SK-N-SH (cell line): Measurements from ENCODE around the gene NODAL. TPM values are rescaled to one million over a fixed set of nuclear protein-coding genes. Genes with fewer than 3 reads are reported as not detected.

Source experiments
- CTCF ChIA-PET: fragments of 300-600, 350-600 bp; formaldehyde crosslinking; extraction: SDS; loops from one replicate; lab custom pipeline; 2021; lab: Yijun Ruan, JAX
- POLR2A ChIA-PET: fragments of 350-600 bp; sonication (Branson Sonifier 250); formaldehyde crosslinking; extraction: SDS; loops from one replicate; lab custom pipeline; 2020; ENCODE audit warnings: antibody characterized with exemption, inconsistent platforms; lab: Yijun Ruan, JAX
- DNase-seq: peaks from one replicate; pipeline ENCODE4 v3.0.0; 2012
- H2AFZ ChIP-seq: fragments of 200-600 bp; sonication (generic); 2 replicates; pipeline ENCODE4 v1.8.1; 2016; ENCODE audit warnings: antibody characterized with exemption, mild to moderate bottlenecking, low read depth
- H3F3A ChIP-seq: fragments of 200-600 bp; sonication (generic); replicated peaks from 2 replicates; pipeline ENCODE3; 2016; ENCODE audit warnings: antibody characterized with exemption, mild to moderate bottlenecking; ENCODE audit not compliant: insufficient read depth
- H3K27ac ChIP-seq, 2 experiments: fragments of 200-500 bp in 1 of 2; fragments of 200-600 bp in 1 of 2; sonication (Bioruptor generic) in 1 of 2; sonication (generic), shearing (Covaris generic) in 1 of 2; 2 replicates each; pipeline versions ENCODE4 v1.5.1 to v1.6.1; 2014 to 2016; ENCODE audit warnings: low read depth in 2 of 2, inconsistent platforms in 1 of 2, low read length in 1 of 2, mild to moderate bottlenecking in 1 of 2, mixed read lengths in 1 of 2
- H3K27me3 ChIP-seq: fragments of 200-600 bp; sonication (generic), shearing (Covaris generic); 2 replicates; pipeline ENCODE4 v1.6.1; 2016; ENCODE audit warnings: mixed run types; ENCODE audit not compliant: insufficient read depth
- H3K36me3 ChIP-seq, 2 experiments: fragments of 200-500 bp in 1 of 2; fragments of 200-600 bp in 1 of 2; sonication (Bioruptor generic) in 1 of 2; sonication (generic) in 1 of 2; replicated peaks in 1 of 2; 2 replicates each; pipeline versions ENCODE3 to v1.5.1; 2014 to 2016; ENCODE audit warnings: low read length in 1 of 2, mild to moderate bottlenecking in 1 of 2; ENCODE audit not compliant: insufficient read depth in 2 of 2, control insufficient read depth in 1 of 2
- H3K4me1 ChIP-seq, 2 experiments: fragments of 200-500 bp in 1 of 2; fragments of 200-600 bp in 1 of 2; sonication (Bioruptor generic) in 1 of 2; sonication (generic), shearing (Covaris generic) in 1 of 2; 2 replicates each; pipeline versions ENCODE4 v1.5.1 to v1.6.1; 2014 to 2016; ENCODE audit warnings: low read depth in 1 of 2, low read length in 1 of 2, mixed run types in 1 of 2; ENCODE audit not compliant: insufficient read depth in 2 of 2, control insufficient read depth in 1 of 2
- H3K4me2 ChIP-seq: fragments of 200-600 bp; sonication (generic), shearing (Covaris generic); 2 replicates; pipeline ENCODE4 v1.6.1; 2017; ENCODE audit warnings: mixed run types
- H3K4me3 ChIP-seq, 2 experiments: fragments of 200-500 bp in 1 of 2; fragments of 200-600 bp in 1 of 2; sonication (Bioruptor generic) in 1 of 2; sonication (generic), shearing (Covaris generic) in 1 of 2; 2 replicates each; pipeline versions ENCODE4 v1.5.1 to v1.8.1; 2014 to 2016; ENCODE audit warnings: low read depth in 2 of 2, inconsistent platforms in 1 of 2, low read length in 1 of 2, mild to moderate bottlenecking in 1 of 2, mixed read lengths in 1 of 2, moderate library complexity in 1 of 2
- H3K79me2 ChIP-seq: fragments of 200-600 bp; sonication (generic); 2 replicates; pipeline ENCODE4 v1.8.1; 2017; ENCODE audit warnings: mild to moderate bottlenecking; ENCODE audit not compliant: insufficient read depth
- H3K9ac ChIP-seq: fragments of 200-600 bp; sonication (generic); 2 replicates; pipeline ENCODE4 v1.6.1; 2017; ENCODE audit warnings: mixed run types
- H3K9me2 ChIP-seq: fragments of 200-600 bp; sonication (generic); 2 replicates; pipeline ENCODE4 v1.6.1; 2017; ENCODE audit warnings: mixed run types
- H3K9me3 ChIP-seq: fragments of 200-600 bp; sonication (generic); 2 replicates; pipeline ENCODE4 v1.6.1; 2017; ENCODE audit warnings: mixed run types, mild to moderate bottlenecking, moderate library complexity
- H4K20me1 ChIP-seq: fragments of 200-600 bp; sonication (generic); 2 replicates; pipeline ENCODE4 v1.6.1; 2017; ENCODE audit warnings: mild to moderate bottlenecking, mixed run types; ENCODE audit not compliant: insufficient read depth
- CHD2 ChIP-seq: fragments of 150-350 bp; IDR thresholded peaks from 2 replicates; pipeline ENCODE4 v1.6.1; 2018; ENCODE audit warnings: low read length; ENCODE audit not compliant: partially characterized antibody
- FOSL2 ChIP-seq: IDR thresholded peaks from 2 replicates; pipeline ENCODE4 v1.4.0; 2012; ENCODE audit warnings: low read depth, mild to moderate bottlenecking, moderate library complexity, borderline replicate concordance
- GABPA ChIP-seq: IDR thresholded peaks from 2 replicates; pipeline ENCODE4 v1.4.0; 2012; ENCODE audit warnings: low read depth, mild to moderate bottlenecking
- GATA2 ChIP-seq: sonication (generic); formaldehyde crosslinking; IDR thresholded peaks from 2 replicates; pipeline ENCODE4 v1.5.0; 2020; ENCODE audit warnings: mild to moderate bottlenecking, missing genetic modification reagents
- MEF2A ChIP-seq: IDR thresholded peaks from 2 replicates; pipeline ENCODE4 v1.4.0; 2012; ENCODE audit warnings: low read depth, borderline replicate concordance
- RXRA ChIP-seq: IDR thresholded peaks from 2 replicates; pipeline ENCODE4 v1.4.0; 2012; ENCODE audit warnings: low read depth, mild to moderate bottlenecking, borderline replicate concordance
- WGBS: methylation state at CpG from one replicate; pipeline ENCODE4 v1.1.6; 2017; ENCODE audit warnings: low lambda C conversion rate; 5-methylcytosine and 5-hydroxymethylcytosine counted together
- polyA plus RNA-seq, 3 experiments: library from polyadenylated mRNA; depleted of rRNA; stranded (reverse); fragments of >200 nt; gene quantifications; 2 replicates each; pipeline ENCODE4 v1.2.3, GENCODE V29; 2012
- TF ChIP-seq, protein P1 (sequence below): IDR thresholded peaks from 2 replicates; pipeline ENCODE4; 2012
- TF ChIP-seq, protein P2 (sequence below): IDR thresholded peaks from 2 replicates; pipeline ENCODE4 v1.4.0; 2012; ENCODE audit warnings: low read depth
- TF ChIP-seq, protein P3 (sequence below): fragments of 150-350 bp; IDR thresholded peaks from 2 replicates; pipeline ENCODE4 v1.6.1; 2016; ENCODE audit warnings: mild to moderate bottlenecking, low read depth, low read length
- TF ChIP-seq, protein P4 (sequence below): fragments of 200-600 bp; sonication (generic); IDR thresholded peaks from 2 replicates; pipeline ENCODE4 v1.6.1; 2017; ENCODE audit warnings: antibody characterized with exemption, mild to moderate bottlenecking, moderate library complexity

Gene NODAL
- polyA plus RNA-seq, 1 of the 3 experiments (the other 2 are of a cell fraction), result not detected

DNA sequence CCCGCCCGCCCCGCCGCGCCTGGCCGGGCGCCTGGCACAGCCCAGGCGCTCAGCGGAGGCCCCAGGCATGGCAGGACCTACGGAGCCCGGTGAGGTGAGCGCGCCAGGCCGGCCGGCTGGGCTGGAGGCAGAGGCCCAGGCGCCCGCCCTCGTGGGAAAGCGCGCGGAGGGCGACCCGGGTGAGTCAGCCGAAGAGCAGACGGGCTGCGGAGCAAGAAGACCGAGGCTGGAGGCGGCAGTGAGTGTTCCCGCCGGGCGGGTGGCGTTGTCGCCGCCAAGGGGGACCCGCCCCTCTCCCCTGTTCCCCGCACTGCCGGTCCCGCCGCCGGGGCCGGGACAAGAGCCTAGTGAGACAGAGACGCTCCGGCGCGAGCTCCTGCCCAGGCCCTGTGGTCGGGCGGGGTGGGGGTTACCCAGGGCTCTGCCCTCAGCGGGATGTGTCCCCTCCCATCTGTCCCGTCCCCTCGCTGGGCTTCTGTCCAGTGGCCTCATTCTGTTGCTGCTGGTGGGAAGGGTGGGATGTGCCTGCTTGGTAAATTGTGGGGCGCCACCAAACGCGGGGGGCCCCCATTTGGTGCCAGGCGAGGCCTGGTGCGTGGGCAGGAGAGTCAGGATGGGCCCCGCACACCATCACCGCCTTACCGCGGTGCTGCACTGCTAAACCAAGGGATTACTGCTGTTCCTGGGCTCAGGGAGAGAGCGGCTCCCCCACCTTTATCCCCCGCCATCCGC is 17.0 kb upstream of the NODAL start:
- Histone ChIP-seq H4K20me1 (no peaks in the 10 kb centered on the region), H3K36me3 (no peaks in the 10 kb centered on the region), H3K9me3 (no peaks in the 10 kb centered on the region), H3K79me2 (no peaks in the 10 kb centered on the region), H3K9me2 (no peaks in the 10 kb centered on the region), H3K9ac (no peak overlapping the region), H3K4me2 (peak overlapping the region; percentile 69), H3K27ac (no peak overlapping the region), H2AFZ (peak overlapping the region; percentile 69; the same call in 1 of the 2 replicates), H3K27me3 (no peaks in the 10 kb centered on the region; the same call in 1 of the 2 replicates), H3K4me1 (peaks cover 0 to 20% of the 10 kb centered on the region in 2 experiments; a peak in 1 of 4 replicates), H3F3A (no peaks in the 10 kb centered on the region), H3K4me3 (peak overlapping the region; percentile 29 to 36; a peak in 3 of 4 replicates)
- peak; percentile 92 for DNase-seq
- ChIA-PET CTCF (interaction anchor here (0.6 to 7.0 kb wide), 8 partner anchors 17 to 299 kb away, joined by 3 to 190 read pairs (median 19); partner anchors contain the start of gene PALD1), POLR2A (no interaction called here)
- WGBS, result 47% methylated on average over 17 of the region's 62 CpGs
- TF ChIP-seq, protein P1, sequence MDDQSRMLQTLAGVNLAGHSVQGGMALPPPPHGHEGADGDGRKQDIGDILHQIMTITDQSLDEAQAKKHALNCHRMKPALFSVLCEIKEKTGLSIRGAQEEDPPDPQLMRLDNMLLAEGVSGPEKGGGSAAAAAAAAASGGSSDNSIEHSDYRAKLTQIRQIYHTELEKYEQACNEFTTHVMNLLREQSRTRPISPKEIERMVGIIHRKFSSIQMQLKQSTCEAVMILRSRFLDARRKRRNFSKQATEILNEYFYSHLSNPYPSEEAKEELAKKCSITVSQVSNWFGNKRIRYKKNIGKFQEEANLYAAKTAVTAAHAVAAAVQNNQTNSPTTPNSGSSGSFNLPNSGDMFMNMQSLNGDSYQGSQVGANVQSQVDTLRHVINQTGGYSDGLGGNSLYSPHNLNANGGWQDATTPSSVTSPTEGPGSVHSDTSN, result no peak
- no peak for TF ChIP-seq RXRA
- TF ChIP-seq GABPA, result no peak
- peak; percentile 38; the same call in 1 of the 2 replicates for TF ChIP-seq FOSL2
- TF ChIP-seq, protein P2, sequence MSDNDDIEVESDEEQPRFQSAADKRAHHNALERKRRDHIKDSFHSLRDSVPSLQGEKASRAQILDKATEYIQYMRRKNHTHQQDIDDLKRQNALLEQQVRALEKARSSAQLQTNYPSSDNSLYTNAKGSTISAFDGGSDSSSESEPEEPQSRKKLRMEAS, result peak; percentile 61; the same call in 1 of the 2 replicates
- TF ChIP-seq CHD2, result no peak
- no peak for TF ChIP-seq MEF2A
- TF ChIP-seq, protein P3, sequence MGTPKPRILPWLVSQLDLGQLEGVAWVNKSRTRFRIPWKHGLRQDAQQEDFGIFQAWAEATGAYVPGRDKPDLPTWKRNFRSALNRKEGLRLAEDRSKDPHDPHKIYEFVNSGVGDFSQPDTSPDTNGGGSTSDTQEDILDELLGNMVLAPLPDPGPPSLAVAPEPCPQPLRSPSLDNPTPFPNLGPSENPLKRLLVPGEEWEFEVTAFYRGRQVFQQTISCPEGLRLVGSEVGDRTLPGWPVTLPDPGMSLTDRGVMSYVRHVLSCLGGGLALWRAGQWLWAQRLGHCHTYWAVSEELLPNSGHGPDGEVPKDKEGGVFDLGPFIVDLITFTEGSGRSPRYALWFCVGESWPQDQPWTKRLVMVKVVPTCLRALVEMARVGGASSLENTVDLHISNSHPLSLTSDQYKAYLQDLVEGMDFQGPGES, result no peak
- TF ChIP-seq, protein P4, sequence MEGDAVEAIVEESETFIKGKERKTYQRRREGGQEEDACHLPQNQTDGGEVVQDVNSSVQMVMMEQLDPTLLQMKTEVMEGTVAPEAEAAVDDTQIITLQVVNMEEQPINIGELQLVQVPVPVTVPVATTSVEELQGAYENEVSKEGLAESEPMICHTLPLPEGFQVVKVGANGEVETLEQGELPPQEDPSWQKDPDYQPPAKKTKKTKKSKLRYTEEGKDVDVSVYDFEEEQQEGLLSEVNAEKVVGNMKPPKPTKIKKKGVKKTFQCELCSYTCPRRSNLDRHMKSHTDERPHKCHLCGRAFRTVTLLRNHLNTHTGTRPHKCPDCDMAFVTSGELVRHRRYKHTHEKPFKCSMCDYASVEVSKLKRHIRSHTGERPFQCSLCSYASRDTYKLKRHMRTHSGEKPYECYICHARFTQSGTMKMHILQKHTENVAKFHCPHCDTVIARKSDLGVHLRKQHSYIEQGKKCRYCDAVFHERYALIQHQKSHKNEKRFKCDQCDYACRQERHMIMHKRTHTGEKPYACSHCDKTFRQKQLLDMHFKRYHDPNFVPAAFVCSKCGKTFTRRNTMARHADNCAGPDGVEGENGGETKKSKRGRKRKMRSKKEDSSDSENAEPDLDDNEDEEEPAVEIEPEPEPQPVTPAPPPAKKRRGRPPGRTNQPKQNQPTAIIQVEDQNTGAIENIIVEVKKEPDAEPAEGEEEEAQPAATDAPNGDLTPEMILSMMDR, result no peak
- no peak for TF ChIP-seq GATA2 (CRISPR knock-in tag)
